Chondrocyte (in vitro differentiated cells): Measurements from ENCODE around the gene TRAP1. TPM values are rescaled to one million over a fixed set of nuclear protein-coding genes. Genes with fewer than 3 reads are reported as not detected.

ENCODE experiments used
- DNase-seq: peaks from one replicate; pipeline ENCODE4 v3.0.0; 2021; ENCODE audit warnings: mixed read lengths, low spot score
- H3K27ac Mint-ChIP-seq: one replicate; pipeline ENCODE4 v1.8.0; 2021; ENCODE audit warnings: mild to moderate bottlenecking, moderate library complexity, mixed read lengths; ENCODE audit not compliant: unreplicated experiment
- H3K27me3 Mint-ChIP-seq: 2 replicates; pipeline ENCODE4 v1.8.0; 2021; ENCODE audit warnings: low read depth, mixed read lengths
- H3K36me3 Mint-ChIP-seq: 2 replicates; pipeline ENCODE4 v1.8.0; 2021; ENCODE audit warnings: low read depth, mixed read lengths
- H3K4me1 Mint-ChIP-seq: 2 replicates; pipeline ENCODE4 v1.8.0; 2021; ENCODE audit warnings: low read depth, mild to moderate bottlenecking, mixed read lengths
- H3K4me3 Mint-ChIP-seq: one replicate; pipeline ENCODE4 v1.8.0; 2021; ENCODE audit warnings: mild to moderate bottlenecking, moderate library complexity, mixed read lengths; ENCODE audit not compliant: unreplicated experiment
- H3K9me3 Mint-ChIP-seq: 2 replicates; pipeline ENCODE4 v1.8.0; 2021; ENCODE audit warnings: low read depth, mixed read lengths
- CTCF ChIP-seq: fragments of 200-600 bp; sonication (generic); IDR thresholded peaks from 2 replicates; pipeline ENCODE4 v1.5.0; 2021; ENCODE audit warnings: antibody characterized with exemption, mild to moderate bottlenecking, moderate library complexity
- total RNA-seq: library from RNA; stranded (reverse); gene quantifications from 3 replicates; pipeline ENCODE4 v1.2.1, GENCODE V29; 2021

The TRAP1 gene
- total RNA-seq, 1 donor from 2014 or later = 60.6 TPM

DNA sequence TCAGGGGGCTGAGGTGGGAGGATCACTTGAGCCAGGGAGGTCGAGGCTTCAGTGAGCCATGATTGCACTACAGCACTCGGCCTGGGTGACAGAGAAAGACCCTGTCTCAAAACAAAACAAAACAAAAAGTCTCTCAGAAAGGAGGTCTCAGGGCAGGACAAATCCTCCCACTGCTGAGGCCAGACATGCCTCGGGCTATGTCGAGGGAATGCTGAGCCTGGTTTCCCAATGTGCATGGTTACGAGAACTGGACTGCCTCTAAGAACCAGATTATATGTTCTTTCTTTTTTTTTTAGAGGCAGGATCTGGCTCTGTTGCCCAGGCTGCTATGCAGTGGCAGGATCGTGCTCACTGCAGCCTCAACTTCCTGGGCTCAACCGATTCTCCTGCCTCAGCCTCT, 27.6 kb downstream of the TRAP1 start:
- H3K27ac Mint-ChIP-seq = peak overlapping the region; percentile 61
- H3K9me3 Mint-ChIP-seq = no peaks in the 10 kb centered on the region
- H3K27me3 Mint-ChIP-seq = no peaks in the 10 kb centered on the region
- peaks cover 12% of the 10 kb centered on the region for H3K4me1 Mint-ChIP-seq
- no peak for TF ChIP-seq CTCF
- H3K36me3 Mint-ChIP-seq = peaks cover 18% of the 10 kb centered on the region
- H3K4me3 Mint-ChIP-seq = no peak overlapping the region
- no peak for DNase-seq

DNA sequence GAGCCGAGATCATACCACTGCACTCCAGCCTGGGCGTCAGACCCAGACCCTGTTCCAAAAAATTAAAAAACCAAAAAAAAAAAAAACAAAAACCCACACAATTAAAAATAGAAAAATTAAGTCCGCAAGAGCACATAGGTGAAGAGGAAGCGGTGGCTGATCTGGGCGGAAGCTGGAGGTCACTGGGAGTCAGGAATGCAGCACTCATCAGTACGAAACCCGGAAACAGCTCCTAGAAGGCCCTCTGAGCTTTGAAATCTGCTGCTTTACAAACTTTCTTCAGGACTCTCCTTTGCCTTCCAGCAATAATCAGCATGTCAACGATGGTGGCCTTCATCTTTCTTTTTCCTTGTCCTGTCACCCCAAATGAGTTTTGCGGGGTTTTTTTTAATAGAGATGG, 29.5 kb downstream of the TRAP1 start:
- Mint-ChIP-seq H3K27me3 (no peaks in the 10 kb centered on the region), H3K27ac (peak overlapping the region; percentile 22), H3K9me3 (no peaks in the 10 kb centered on the region), H3K4me3 (no peak overlapping the region), H3K4me1 (peaks cover 12% of the 10 kb centered on the region), H3K36me3 (peaks cover 22% of the 10 kb centered on the region)
- DNase-seq = no peak
- no peak for TF ChIP-seq CTCF

GRCh38 chr16:3687021-3687420, 30.3 kb downstream of the TRAP1 start:
- Mint-ChIP-seq H3K4me3 (no peak overlapping the region), H3K9me3 (no peaks in the 10 kb centered on the region), H3K27ac (no peak overlapping the region), H3K27me3 (no peaks in the 10 kb centered on the region), H3K36me3 (peaks cover 22% of the 10 kb centered on the region), H3K4me1 (peaks cover 12% of the 10 kb centered on the region)
- no peak for TF ChIP-seq CTCF
- no peak for DNase-seq

DNA sequence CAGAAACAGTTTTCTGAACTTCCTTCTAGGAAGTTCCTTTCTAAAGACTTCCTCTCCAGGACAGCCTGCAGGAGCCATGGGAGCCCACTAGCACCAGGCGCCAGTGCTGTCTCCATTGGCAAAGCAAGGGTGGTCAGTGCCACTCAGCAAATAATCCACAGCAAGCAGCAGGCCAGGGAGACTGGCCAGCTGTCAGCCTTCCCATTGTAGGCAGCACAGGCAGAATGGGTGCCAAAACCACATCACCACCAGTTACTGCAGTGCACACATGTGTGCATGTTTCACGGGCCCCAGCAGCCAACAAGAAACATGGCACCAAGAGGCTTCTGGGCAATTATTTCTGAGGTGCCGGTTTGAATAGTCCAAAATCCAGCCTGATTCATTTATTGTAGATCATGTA, 36.1 kb downstream of the TRAP1 start:
- TF ChIP-seq CTCF = no peak
- Mint-ChIP-seq H3K27ac (no peak overlapping the region), H3K36me3 (peaks cover 32% of the 10 kb centered on the region), H3K4me1 (no peaks in the 10 kb centered on the region), H3K4me3 (no peak overlapping the region), H3K27me3 (no peaks in the 10 kb centered on the region), H3K9me3 (no peaks in the 10 kb centered on the region)
- no peak for DNase-seq

DNA sequence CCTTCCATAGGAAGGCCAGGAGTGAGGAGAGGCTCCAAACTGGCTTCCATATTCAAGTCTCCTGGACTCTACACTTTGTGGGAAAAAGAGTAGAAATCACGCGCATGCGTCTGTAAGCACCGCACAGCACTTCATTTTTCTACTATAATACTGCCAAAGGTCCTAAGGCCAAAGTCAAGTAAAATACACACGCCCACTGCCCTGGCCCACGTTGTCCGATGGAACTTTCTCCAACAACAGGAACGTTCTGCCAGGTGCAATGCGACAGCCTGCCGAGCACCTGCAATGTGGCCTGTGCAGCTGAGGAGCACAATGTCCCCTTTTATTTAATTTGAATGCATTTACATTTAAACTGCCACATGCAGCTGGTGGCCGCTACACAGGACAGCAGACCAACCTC, 39.3 kb downstream of the TRAP1 start:
- Mint-ChIP-seq H3K27me3 (no peaks in the 10 kb centered on the region), H3K36me3 (peaks cover 31% of the 10 kb centered on the region), H3K4me3 (no peak overlapping the region), H3K27ac (no peak overlapping the region), H3K4me1 (no peaks in the 10 kb centered on the region), H3K9me3 (no peaks in the 10 kb centered on the region)
- DNase-seq = no peak
- no peak for TF ChIP-seq CTCF
